Psoas muscle (tissue), 8 donors: ENCODE results near the gene RACGAP1. TPM values are rescaled to one million over a fixed set of nuclear protein-coding genes. Genes with fewer than 3 reads are reported as not detected.

Source experiments
- ATAC-seq, 4 donors: fragments of 200-7000 bp; cut with Tn5 transposase; one replicate each; pipeline ENCODE4 v1.9.1; 2020; ENCODE audit warnings: moderate library complexity in 3 of 4, mild to moderate bottlenecking in 2 of 4
- DNase-seq, 2 donors: peaks; one replicate each; pipeline ENCODE4 v3.0.0-alpha.2; 2020
- H3K27ac ChIP-seq: fragments of 200-600 bp; one replicate; pipeline ENCODE4 v1.8.0; 2022
- H3K27me3 ChIP-seq, 3 donors: fragments of 200-600 bp in 1 of 3; one replicate each; pipeline versions ENCODE4 v1.6.1 to v1.8.0; 2013 to 2022; ENCODE audit warnings: low read length in 2 of 3, mild to moderate bottlenecking in 2 of 3, moderate library complexity in 1 of 3; ENCODE audit not compliant: insufficient read depth in 3 of 3
- H3K36me3 ChIP-seq, 2 donors: fragments of 200-600 bp in 1 of 2; one replicate each; pipeline versions ENCODE4 v1.6.1 to v1.8.0; 2013 to 2022; ENCODE audit warnings: low read depth in 1 of 2, mild to moderate bottlenecking in 1 of 2, moderate library complexity in 1 of 2; ENCODE audit not compliant: insufficient read depth in 1 of 2
- H3K4me1 ChIP-seq: fragments of 200-600 bp; one replicate; pipeline ENCODE4 v1.8.0; 2022
- H3K4me3 ChIP-seq: fragments of 200-600 bp; one replicate; pipeline ENCODE4 v1.8.0; 2022; ENCODE audit warnings: mild to moderate bottlenecking
- H3K9me3 ChIP-seq: fragments of 200-600 bp; one replicate; pipeline ENCODE4 v1.8.0; 2022
- WGBS, 3 donors: extraction: QIAGEN DNeasy Blood & Tissue Kit; methylation state at CpG; one replicate each; pipeline versions ENCODE4 v1.1.6 to v1.1.7; 2013; 5-methylcytosine and 5-hydroxymethylcytosine counted together
- intact Hi-C, 2 donors: fragments of 100-400 bp; cut with DNase I; formaldehyde crosslinking; loops; one replicate each; pipeline versions ENCODE4 v1.11.0 to v1.14.2; 2022
- polyA plus RNA-seq, 3 donors: library from polyadenylated mRNA; stranded (reverse); fragments of 200-250 nt; gene quantifications; one replicate each; pipeline ENCODE4 v1.2.3, GENCODE V29; 2013
- total RNA-seq, 4 donors: library from RNA; stranded (reverse); fragmentation: NEBNext Ultra II Directional in 2 of 4; extraction: Animal tissue kit (Norgen Biotek cat#: 25700) in 2 of 4; gene quantifications; one replicate each; pipeline versions ENCODE4 v1.2.1 to v1.2.4, GENCODE V29; 2021 to 2023
- TF ChIP-seq, protein P1 (sequence below): fragments of 200-600 bp; IDR thresholded peaks from one replicate; pipeline ENCODE4 v1.8.0; 2022; ENCODE audit warnings: antibody characterized with exemption
- donor health status: healthy with polysubstance abuse.
- donor health status: DM: no; HTN: no; CAD: no; lungs with moderate emphysema.
- donor health status: Bipolar disorder and iron deficiency.
- donor health status: healthy.
- donor health status: DM: yes; HTN: yes; CAD: no.
- donor health status: DM: no; HTN: no; CAD: no.
- donor health status: DM: no; HTN: no; CAD: no.
- donor health status: DM: yes; HTN: yes; CAD: no.

Gene RACGAP1
- total and polyA plus RNA-seq, 7 donors, result 3.4 to 15.3 (median 5.4) TPM

DNA sequence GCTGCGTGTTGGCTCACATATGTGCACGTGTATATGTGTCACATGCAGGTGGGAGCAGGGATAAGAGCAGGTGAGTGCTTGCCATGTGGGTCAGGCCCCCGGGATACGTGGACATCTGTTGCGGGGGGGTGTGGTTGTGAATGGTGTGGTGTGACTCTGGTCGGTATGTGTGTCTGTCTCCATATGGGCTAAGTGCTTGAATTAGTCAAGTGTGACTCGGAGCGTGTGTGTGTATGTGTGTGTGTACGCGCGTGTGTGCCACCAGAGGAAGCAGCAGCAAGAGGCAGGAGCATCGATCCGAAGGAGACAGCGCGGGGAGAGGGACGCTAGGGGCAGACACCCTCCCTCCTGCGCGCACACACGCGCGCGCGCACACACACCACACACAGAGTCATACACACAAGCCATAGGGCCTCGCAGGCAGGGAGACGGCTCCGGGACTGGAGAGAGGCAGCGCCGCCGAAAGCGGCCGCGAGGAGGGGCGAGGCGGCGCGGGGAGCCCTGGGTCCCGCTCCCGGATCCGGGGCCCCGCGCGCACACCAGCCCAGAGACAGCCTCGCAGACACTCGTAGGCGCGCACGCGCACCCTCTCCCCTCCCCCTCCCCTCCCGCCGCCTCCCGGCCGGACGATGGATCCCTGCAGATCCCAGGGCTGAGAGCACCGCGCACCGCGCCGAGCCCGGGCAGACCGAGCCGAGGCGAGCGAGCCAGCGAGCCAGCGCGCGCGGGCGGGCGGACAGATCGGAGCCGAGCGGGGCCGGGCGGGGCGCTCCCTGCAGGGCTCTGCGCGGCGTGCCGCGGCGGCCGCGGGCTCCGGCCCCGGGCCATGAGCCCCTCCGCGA is 31.9 kb upstream of the RACGAP1 start, which contains the start of gene ASIC1:
Gene ASIC1, plus strand, starts transcription at position 597 of the 842 bp plus-strand sequence. CDS start 1,171 bp downstream, outside the sequence.
- TF ChIP-seq, protein P1, sequence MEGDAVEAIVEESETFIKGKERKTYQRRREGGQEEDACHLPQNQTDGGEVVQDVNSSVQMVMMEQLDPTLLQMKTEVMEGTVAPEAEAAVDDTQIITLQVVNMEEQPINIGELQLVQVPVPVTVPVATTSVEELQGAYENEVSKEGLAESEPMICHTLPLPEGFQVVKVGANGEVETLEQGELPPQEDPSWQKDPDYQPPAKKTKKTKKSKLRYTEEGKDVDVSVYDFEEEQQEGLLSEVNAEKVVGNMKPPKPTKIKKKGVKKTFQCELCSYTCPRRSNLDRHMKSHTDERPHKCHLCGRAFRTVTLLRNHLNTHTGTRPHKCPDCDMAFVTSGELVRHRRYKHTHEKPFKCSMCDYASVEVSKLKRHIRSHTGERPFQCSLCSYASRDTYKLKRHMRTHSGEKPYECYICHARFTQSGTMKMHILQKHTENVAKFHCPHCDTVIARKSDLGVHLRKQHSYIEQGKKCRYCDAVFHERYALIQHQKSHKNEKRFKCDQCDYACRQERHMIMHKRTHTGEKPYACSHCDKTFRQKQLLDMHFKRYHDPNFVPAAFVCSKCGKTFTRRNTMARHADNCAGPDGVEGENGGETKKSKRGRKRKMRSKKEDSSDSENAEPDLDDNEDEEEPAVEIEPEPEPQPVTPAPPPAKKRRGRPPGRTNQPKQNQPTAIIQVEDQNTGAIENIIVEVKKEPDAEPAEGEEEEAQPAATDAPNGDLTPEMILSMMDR, result peak; percentile 14
- WGBS, 3 donors, result 1 to 3% (median 1%) methylated on average over 35 to 88 of the region's 88 CpGs
- Histone ChIP-seq H3K4me1 (no peaks in the 10 kb centered on the region), H3K27me3 (peaks cover 0 to 22% (median 0%) of the 10 kb centered on the region in 3 donors), H3K4me3 (peak within 1 kb of the TSS; percentile 79), H3K27ac (no peak within 1 kb of the TSS), H3K36me3 (no peaks in the 10 kb centered on the region), H3K9me3 (no peaks in the 10 kb centered on the region)
- peak; percentile 77 to 86 for DNase-seq
- intact Hi-C loops, result loop anchor here (5.0 kb wide), 3 partner anchors 85 to 280 kb away; partner anchors contain the start of gene AQP6 (in 1 of the 2)
- ATAC-seq, result peak; percentile 72 to 89 (median 78)

DNA sequence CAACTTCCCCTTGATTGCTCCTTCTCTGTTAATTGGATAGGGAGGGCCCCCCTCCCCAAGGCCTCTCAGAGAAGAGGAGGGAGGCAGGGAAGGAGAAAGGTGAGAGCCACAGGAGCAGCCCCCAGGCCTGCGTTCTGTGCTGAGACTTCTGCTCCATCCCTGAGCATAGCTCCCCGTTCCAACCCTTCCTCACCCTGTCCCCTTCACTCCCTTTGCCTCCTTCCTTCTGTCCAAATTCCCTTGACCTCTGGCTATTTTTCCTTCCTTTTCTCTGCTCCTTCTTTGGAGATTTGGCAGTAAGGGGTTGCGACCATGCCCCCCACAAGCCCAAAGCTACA is 31.3 kb upstream of the RACGAP1 start:
- intact Hi-C loops, result loop anchor here (5.0 kb wide), 3 partner anchors 84 to 279 kb away; partner anchors contain the start of gene AQP6 (in 1 of the 2)
- TF ChIP-seq, protein P1, result no peak
- Histone ChIP-seq H3K4me1 (no peaks in the 10 kb centered on the region), H3K9me3 (no peaks in the 10 kb centered on the region), H3K36me3 (no peaks in the 10 kb centered on the region), H3K27me3 (peaks cover 0 to 28% (median 0%) of the 10 kb centered on the region in 3 donors), H3K4me3 (peak overlapping the region; percentile 79), H3K27ac (no peak overlapping the region)
- DNase-seq, result no peak
- 30 to 50% (median 38%) methylated on average over 3 of the region's 3 CpGs for WGBS, 3 donors
- ATAC-seq, result no peak

DNA sequence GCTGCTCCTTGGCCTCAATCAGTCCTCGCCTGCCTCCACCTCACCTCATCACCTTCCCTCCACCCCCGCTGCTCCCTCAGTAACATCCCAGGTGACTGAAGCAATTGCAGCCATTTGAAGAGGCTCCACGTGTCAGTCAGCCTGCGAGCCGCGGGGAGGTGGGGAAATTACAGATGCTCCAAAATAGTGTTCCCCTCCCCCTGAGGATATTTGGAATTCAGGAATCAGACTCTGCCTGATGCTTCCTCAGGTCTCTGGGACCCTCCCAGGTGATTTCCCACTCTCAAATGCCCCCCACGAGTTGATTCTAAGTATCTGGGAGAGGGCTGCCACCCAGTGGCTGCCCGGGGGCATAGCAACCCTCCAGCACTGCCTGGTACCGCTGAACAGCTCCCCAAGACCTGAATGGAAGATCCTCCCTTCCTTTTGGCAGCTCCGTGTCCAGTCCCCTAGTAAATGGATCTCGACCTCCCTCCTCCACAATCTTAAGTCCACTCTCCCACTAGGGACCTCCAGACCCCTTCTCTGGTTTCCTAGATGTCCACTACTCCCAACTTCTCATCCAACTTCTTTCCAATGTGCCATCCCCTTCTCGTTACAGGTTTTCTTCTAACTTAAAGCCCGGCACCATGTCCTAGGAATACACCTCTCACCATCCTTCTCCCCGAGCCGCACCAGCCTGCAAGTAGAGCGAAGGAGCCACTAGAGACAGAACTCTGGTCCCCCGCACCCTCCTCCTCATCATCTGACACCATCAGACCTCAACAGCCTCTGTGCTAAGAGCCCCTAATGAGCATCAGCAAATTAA is 30.7 kb upstream of the RACGAP1 start:
- TF ChIP-seq, protein P1, result peak; percentile 85
- Histone ChIP-seq H3K9me3 (no peaks in the 10 kb centered on the region), H3K27me3 (peaks cover 0 to 33% (median 2%) of the 10 kb centered on the region in 3 donors), H3K4me1 (no peaks in the 10 kb centered on the region), H3K36me3 (no peaks in the 10 kb centered on the region), H3K27ac (no peak overlapping the region), H3K4me3 (peak overlapping the region; percentile 39)
- 17 to 22% (median 20%) methylated on average over 17 of the region's 17 CpGs for WGBS, 3 donors
- ATAC-seq, result peak; percentile 66 to 81 (median 70)
- intact Hi-C loops, result loop anchor here (5.0 kb wide), 3 partner anchors 84 to 279 kb away; partner anchors contain the start of gene AQP6 (in 1 of the 2)
- DNase-seq, result no peak

DNA sequence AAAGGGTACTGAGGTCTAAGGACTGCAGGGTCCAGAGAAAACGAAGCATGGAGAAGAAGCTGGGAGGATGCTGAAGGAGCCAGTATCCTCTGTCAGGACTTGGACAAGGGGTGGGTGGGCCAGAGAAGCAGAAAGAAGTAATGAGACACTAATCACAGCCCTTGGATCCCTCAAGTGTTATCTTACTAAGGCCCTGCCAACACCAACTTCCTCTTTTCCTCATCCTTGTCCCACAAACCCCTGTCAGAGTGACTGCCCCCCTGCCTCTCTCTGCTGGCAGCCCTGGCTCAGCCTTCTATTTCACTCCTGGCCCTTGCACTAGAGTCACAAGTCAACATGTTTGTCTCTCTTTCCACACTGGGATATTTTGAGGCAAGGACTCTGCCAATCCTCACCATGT is 28.3 kb upstream of the RACGAP1 start:
- H3K27me3 ChIP-seq, result peaks cover 0 to 44% (median 2%) of the 10 kb centered on the region in 3 donors
- no peak overlapping the region for H3K4me3 ChIP-seq
- ATAC-seq (no peak), DNase-seq (no peak)
- no peaks in the 10 kb centered on the region for H3K36me3 ChIP-seq
- H3K27ac ChIP-seq, result no peak overlapping the region
- no peaks in the 10 kb centered on the region for H3K4me1 ChIP-seq
- TF ChIP-seq, protein P1, result no peak
- intact Hi-C loops, result no loop called here
- no peaks in the 10 kb centered on the region for H3K9me3 ChIP-seq
- 71 to 92% (median 83%) methylated on average over 1 of the region's 1 CpG for WGBS, 3 donors
